ENCODE measurements around the gene SPATS2.

GRCh38 chr12:49542592-49543160, 175.4 kb downstream of the SPATS2 start:
- TF ChIP-seq, protein P1, sequence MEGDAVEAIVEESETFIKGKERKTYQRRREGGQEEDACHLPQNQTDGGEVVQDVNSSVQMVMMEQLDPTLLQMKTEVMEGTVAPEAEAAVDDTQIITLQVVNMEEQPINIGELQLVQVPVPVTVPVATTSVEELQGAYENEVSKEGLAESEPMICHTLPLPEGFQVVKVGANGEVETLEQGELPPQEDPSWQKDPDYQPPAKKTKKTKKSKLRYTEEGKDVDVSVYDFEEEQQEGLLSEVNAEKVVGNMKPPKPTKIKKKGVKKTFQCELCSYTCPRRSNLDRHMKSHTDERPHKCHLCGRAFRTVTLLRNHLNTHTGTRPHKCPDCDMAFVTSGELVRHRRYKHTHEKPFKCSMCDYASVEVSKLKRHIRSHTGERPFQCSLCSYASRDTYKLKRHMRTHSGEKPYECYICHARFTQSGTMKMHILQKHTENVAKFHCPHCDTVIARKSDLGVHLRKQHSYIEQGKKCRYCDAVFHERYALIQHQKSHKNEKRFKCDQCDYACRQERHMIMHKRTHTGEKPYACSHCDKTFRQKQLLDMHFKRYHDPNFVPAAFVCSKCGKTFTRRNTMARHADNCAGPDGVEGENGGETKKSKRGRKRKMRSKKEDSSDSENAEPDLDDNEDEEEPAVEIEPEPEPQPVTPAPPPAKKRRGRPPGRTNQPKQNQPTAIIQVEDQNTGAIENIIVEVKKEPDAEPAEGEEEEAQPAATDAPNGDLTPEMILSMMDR (IDR thresholded peaks at IDR 0.05), result no peak
- no peak for TF ChIP-seq POLR2A (IDR thresholded peaks at IDR 0.05)

Measured in heart left ventricle (tissue), 13 donors.